DND-41 (cell line): ENCODE data around the gene PPFIA1.

Source experiments
- CTCF ChIP-seq: IDR thresholded peaks from 2 replicates; pipeline ENCODE4 v1.5.1; 2012; ENCODE audit warnings: borderline replicate concordance, low read length, moderate library complexity, mild to moderate bottlenecking; ENCODE audit not compliant: poor library complexity, severe bottlenecking; ENCODE audit errors: extremely low read depth
- EZH2 ChIP-seq: IDR thresholded peaks from 3 replicates; pipeline ENCODE4 v1.6.1; 2012; ENCODE audit warnings: borderline replicate concordance, low read depth, mild to moderate bottlenecking, moderate library complexity, low read length, inconsistent platforms; ENCODE audit not compliant: severe bottlenecking

- TF ChIP-seq EZH2: no peak
- peak; percentile 42 for TF ChIP-seq CTCF
Measured at GRCh38 chr11:70421123-70421522, 150.6 kb downstream of the PPFIA1 start.
